Transverse colon (tissue), 4 donors: ENCODE data around the gene SLC26A8. TPM values are rescaled to one million over a fixed set of nuclear protein-coding genes. Genes with fewer than 3 reads are reported as not detected.

ENCODE experiments used
- DNase-seq: peaks from one replicate; pipeline ENCODE4 v3.0.0-alpha.2; 2019
- H3K27ac ChIP-seq, 4 donors: fragments of 200-600 bp; sonication (generic); 2 replicates each; pipeline ENCODE4 v1.5.1; 2016 to 2018; ENCODE audit warnings: inconsistent platforms in 4 of 4
- H3K27me3 ChIP-seq: fragments of 200-600 bp; sonication (generic); 2 replicates; pipeline ENCODE4 v1.5.1; 2017; ENCODE audit warnings: inconsistent platforms
- H3K36me3 ChIP-seq, 4 donors: fragments of 200-600 bp; sonication (generic); 2 replicates each; pipeline ENCODE4 v1.5.1; 2017 to 2019; ENCODE audit warnings: inconsistent platforms in 4 of 4
- H3K4me1 ChIP-seq, 4 donors: fragments of 200-600 bp; sonication (generic); 2 replicates each; pipeline ENCODE4 v1.5.1; 2017 to 2020; ENCODE audit warnings: inconsistent platforms in 4 of 4
- H3K4me3 ChIP-seq, 4 donors: fragments of 200-600 bp; sonication (generic); 1 replicate in 1 of 4; 2 replicates in 3 of 4; pipeline versions ENCODE4 v1.5.1 to v1.6.1; 2017 to 2019; ENCODE audit warnings: inconsistent platforms in 4 of 4
- H3K9me3 ChIP-seq, 2 donors: fragments of 200-600 bp; sonication (generic); 2 replicates each; pipeline ENCODE4 v1.5.1; 2017 to 2019; ENCODE audit warnings: inconsistent platforms in 2 of 2
- CTCF ChIP-seq, 5 experiments: fragments of 200-600 bp in 3 of 5; fragments of 450-650 bp in 2 of 5; sonication (generic) in 3 of 5; IDR thresholded peaks; 1 replicate in 2 of 5; 2 replicates in 3 of 5; pipeline ENCODE4 v1.5.1; 2016 to 2017; ENCODE audit warnings: antibody characterized with exemption in 5 of 5, inconsistent platforms in 3 of 5, mild to moderate bottlenecking in 2 of 5, moderate library complexity in 1 of 5
- EP300 ChIP-seq: sonication (generic); formaldehyde crosslinking; IDR thresholded peaks from one replicate; pipeline ENCODE4 v1.6.1; 2017; ENCODE audit warnings: antibody characterized with exemption, low read depth
- POLR2A ChIP-seq: fragments of 450-650 bp; IDR thresholded peaks from one replicate; pipeline ENCODE4 v1.6.1; 2016; ENCODE audit warnings: antibody characterized with exemption, mild to moderate bottlenecking, moderate library complexity
- POLR2AphosphoS5 ChIP-seq, 3 donors: sonication (generic); formaldehyde crosslinking; IDR thresholded peaks; one replicate each; pipeline ENCODE4 v1.6.1; 2016; ENCODE audit warnings: antibody characterized with exemption in 3 of 3
- WGBS, 2 donors: methylation state at CpG; one replicate each; pipeline ENCODE4 v1.1.5; 2018; ENCODE audit warnings: low coverage in 1 of 2; 5-methylcytosine and 5-hydroxymethylcytosine counted together
- in situ Hi-C, 4 donors: fragments of 200-750 bp; cut with MboI; loops; one replicate each; pipeline versions ENCODE4 v1.15.0 to v1.15.1; 2017; ENCODE audit warnings: low sequenced_read_pairs in 3 of 4, low pct_ligation_motif_present in 1 of 4, low pct_unique_long_range_greater_than_20kb in 1 of 4
- intact Hi-C: fragments of 100-400 bp; cut with DNase I; formaldehyde crosslinking; loops from one replicate; pipeline ENCODE4 v1.15.1; 2023; ENCODE audit warnings: low total_unique reads
- total RNA-seq, 4 donors: library from RNA; depleted of rRNA; stranded (reverse); fragments of >200 nt; gene quantifications; one replicate each; pipeline ENCODE4 v1.1.0, GENCODE V29; 2016

Gene SLC26A8
- total RNA-seq, 4 donors from 2014 or later = 1.1 to 2.6 TPM; not detected in 2

- no peak overlapping the region for H3K27ac ChIP-seq
- no peaks in the 10 kb centered on the region for H3K9me3 ChIP-seq
- WGBS, 2 donors = 50 to 71% methylated on average over 1 to 2 of the region's 2 CpGs
- peaks cover 0 to 10% (median 2%) of the 10 kb centered on the region in 4 donors for H3K36me3 ChIP-seq
- H3K4me1 ChIP-seq = peaks cover 21 to 62% (median 26%) of the 10 kb centered on the region in 4 donors
- DNase-seq = no peak
- no peak for TF ChIP-seq CTCF (IDR thresholded peaks at IDR 0.05)
- TF ChIP-seq EP300 = no peak
- TF ChIP-seq POLR2AphosphoS5 (IDR thresholded peaks at IDR 0.05) = no peak
- no peak for TF ChIP-seq POLR2A
- in situ Hi-C loops = no loop called here
- no peak overlapping the region for H3K4me3 ChIP-seq
- no peaks in the 10 kb centered on the region for H3K27me3 ChIP-seq
- intact Hi-C loops = no loop called here
Measured at GRCh38 chr6:36054956-36055355, 30.5 kb upstream of the SLC26A8 start.

GRCh38 chr6:36054415-36054814 is 30.0 kb upstream of the SLC26A8 start:
- 53 to 83% methylated on average over 2 of the region's 2 CpGs for WGBS, 2 donors
- in situ Hi-C loops (no loop called here), intact Hi-C loops (no loop called here)
- H3K9me3 ChIP-seq = no peaks in the 10 kb centered on the region
- TF ChIP-seq POLR2AphosphoS5 (IDR thresholded peaks at IDR 0.05) (no peak), CTCF (IDR thresholded peaks at IDR 0.05) (no peak), EP300 (no peak), POLR2A (no peak)
- no peak overlapping the region for H3K4me3 ChIP-seq
- no peak for DNase-seq
- H3K27ac ChIP-seq = peak overlapping the region in 1 of 4 donors; percentile 15
- peaks cover 0 to 5% (median 2%) of the 10 kb centered on the region in 4 donors for H3K36me3 ChIP-seq
- no peaks in the 10 kb centered on the region for H3K27me3 ChIP-seq
- peaks cover 21 to 67% (median 28%) of the 10 kb centered on the region in 4 donors for H3K4me1 ChIP-seq

- 57 to 66% methylated on average over 2 of the region's 2 CpGs for WGBS, 2 donors
- DNase-seq = no peak
- TF ChIP-seq EP300 (no peak), POLR2A (no peak), CTCF (IDR thresholded peaks at IDR 0.05) (no peak), POLR2AphosphoS5 (IDR thresholded peaks at IDR 0.05) (no peak)
Measured at GRCh38 chr6:36053878-36054277, 29.4 kb upstream of the SLC26A8 start.

GRCh38 chr6:36052097-36052496 is 27.7 kb upstream of the SLC26A8 start:
- H3K27me3 ChIP-seq = no peaks in the 10 kb centered on the region
- no peak overlapping the region for H3K4me3 ChIP-seq
- in situ Hi-C loops (no loop called here), intact Hi-C loops (no loop called here)
- H3K9me3 ChIP-seq = no peaks in the 10 kb centered on the region
- peaks cover 21 to 89% (median 28%) of the 10 kb centered on the region in 4 donors for H3K4me1 ChIP-seq
- H3K27ac ChIP-seq = peak overlapping the region in 2 of 4 donors; percentile 8 to 10
- no peak for TF ChIP-seq POLR2AphosphoS5 (IDR thresholded peaks at IDR 0.05)
- no peak for TF ChIP-seq CTCF (IDR thresholded peaks at IDR 0.05)
- TF ChIP-seq POLR2A = no peak
- no peak for TF ChIP-seq EP300
- DNase-seq = no peak
- peaks cover 0 to 5% (median 0%) of the 10 kb centered on the region in 4 donors for H3K36me3 ChIP-seq
- 74% methylated on average over 2 of the region's 2 CpGs; no CpG with 5 or more reads in 1 of the 2 donors for WGBS, 2 donors

More at GRCh38 chr6:36053878-36054277, 29.4 kb upstream of the SLC26A8 start:
- Histone ChIP-seq H3K4me3 (no peak overlapping the region), H3K27me3 (no peaks in the 10 kb centered on the region), H3K9me3 (no peaks in the 10 kb centered on the region), H3K4me1 (peaks cover 21 to 72% (median 28%) of the 10 kb centered on the region in 4 donors), H3K36me3 (peaks cover 0 to 5% (median 0%) of the 10 kb centered on the region in 4 donors), H3K27ac (peak overlapping the region in 1 of 4 donors; percentile 15)
- in situ Hi-C loops (no loop called here), intact Hi-C loops (no loop called here)
